GM18517 (cell line): Measurements from ENCODE around the gene GANAB.
"Not testable (repeated sequence)": the region's sequence is repeated elsewhere in the genome, so short reads cannot be mapped to it uniquely, and the experiment has no call there.

Experiments used
- ATAC-seq: cut with Tn5 transposase; IDR thresholded peaks from one replicate; pipeline ENCODE4 v1.9.1; 2021; ENCODE audit warnings: mild to moderate bottlenecking, moderate library complexity; ENCODE audit not compliant: unreplicated experiment

The GANAB gene

GRCh38 chr11:62669420-62670161 is 23.2 kb upstream of the GANAB start:
- ATAC-seq, result no peak

GRCh38 chr11:62667460-62667859 is 21.0 kb upstream of the GANAB start:
- no peak for ATAC-seq

- no peak for ATAC-seq
Observed at GRCh38 chr11:62666259-62666926, 20.0 kb upstream of the GANAB start.

- peak; percentile 36 for ATAC-seq
Observed at GRCh38 chr11:62665599-62666258, 19.3 kb upstream of the GANAB start.

GRCh38 chr11:62665075-62665598 is 18.7 kb upstream of the GANAB start, which contains the start of the genes C11orf98 and CSKMT:
C11orf98 (minus strand) TSS chr11:62665210; CDS start chr11:62665169, 41 bp downstream.
CSKMT (plus strand) TSS chr11:62665312; CDS start chr11:62665880, 568 bp downstream.
- ATAC-seq, result peak; percentile 75

- ATAC-seq, result peak; percentile 10
Observed at GRCh38 chr11:62664405-62665074, 18.1 kb upstream of the GANAB start.

GRCh38 chr11:62656796-62657429 is 10.5 kb upstream of the GANAB start:
- no peak for ATAC-seq

GRCh38 chr11:62654297-62654696 is 7.9 kb upstream of the GANAB start:
- ATAC-seq, result no peak

GRCh38 chr11:62652161-62653006 is 6.0 kb upstream of the GANAB start:
- no peak for ATAC-seq

- ATAC-seq, result not testable (repeated sequence)
Observed at GRCh38 chr11:62650283-62650682, 3.9 kb upstream of the GANAB start.

- ATAC-seq, result no peak
Observed at GRCh38 chr11:62649486-62649885, 3.1 kb upstream of the GANAB start.

GRCh38 chr11:62648967-62649364 is 2.6 kb upstream of the GANAB start:
- no peak for ATAC-seq

GRCh38 chr11:62648185-62648966 is 2.0 kb upstream of the GANAB start:
- no peak for ATAC-seq

GRCh38 chr11:62647609-62648005 is 1.2 kb upstream of the GANAB start:
- ATAC-seq, result no peak

- ATAC-seq, result peak; percentile 9
Observed at GRCh38 chr11:62646825-62647608, 604 bp upstream of the GANAB start.

- no peak for ATAC-seq
Observed at GRCh38 chr11:62645671-62645945, 805 bp downstream of the GANAB start.

GRCh38 chr11:62644220-62644619 is 2.2 kb downstream of the GANAB start:
- no peak for ATAC-seq

GRCh38 chr11:62632492-62632891 is 13.9 kb downstream of the GANAB start:
- no peak for ATAC-seq
